OCI-LY7 (cell line): Measurements from ENCODE around the gene LONP1. TPM values are rescaled to one million over a fixed set of nuclear protein-coding genes. Genes with fewer than 3 reads are reported as not detected.

Experiments
- BruUV-seq: library from RNA; stranded (reverse); fragments of 400-500 nt; replicated peaks from 2 replicates; lab custom pipeline; 2021; lab: Mats Ljungman, UMichigan
- CTCF ChIA-PET: fragments of 300-600 bp; sonication (Branson Sonifier 250); formaldehyde crosslinking; loops from one replicate; lab custom pipeline; 2022; ENCODE audit warnings: antibody characterized with exemption; ENCODE audit not compliant: unreplicated experiment; lab: Charles Lee
- POLR2A ChIA-PET: fragments of 300-600 bp; sonication (Branson Sonifier 250); formaldehyde crosslinking; loops from one replicate; lab custom pipeline; 2022; ENCODE audit warnings: antibody characterized with exemption; lab: Charles Lee
- DNase-seq: peaks from one replicate; pipeline ENCODE4 v3.0.0-alpha.2; 2015; ENCODE audit warnings: low spot score
- H2AFZ ChIP-seq: fragments of 200-600 bp; sonication (generic), shearing (Covaris generic); 2 replicates; pipeline ENCODE4 v1.6.1; 2014; ENCODE audit warnings: mild to moderate bottlenecking, antibody characterized with exemption, low read length, moderate library complexity
- H3K27ac ChIP-seq: fragments of 200-600 bp; sonication (generic); 2 replicates; pipeline ENCODE4 v1.5.1; 2014; ENCODE audit warnings: mixed run types, low read depth, mild to moderate bottlenecking, moderate library complexity, low read length, inconsistent platforms; ENCODE audit not compliant: poor library complexity, severe bottlenecking
- H3K36me3 ChIP-seq: fragments of 200-600 bp; sonication (generic); 2 replicates; pipeline ENCODE4 v1.6.1; 2014; ENCODE audit warnings: mild to moderate bottlenecking, antibody characterized with exemption, low read length, moderate library complexity, mixed read lengths; ENCODE audit not compliant: insufficient read depth
- H3K4me1 ChIP-seq: fragments of 200-600 bp; sonication (generic); 2 replicates; pipeline ENCODE4 v1.5.1; 2014; ENCODE audit warnings: mild to moderate bottlenecking, low read length; ENCODE audit not compliant: insufficient read depth, poor library complexity, severe bottlenecking
- H3K4me2 ChIP-seq: fragments of 200-600 bp; sonication (generic); 2 replicates; pipeline ENCODE4 v1.6.1; 2014; ENCODE audit warnings: mild to moderate bottlenecking, low read length
- H3K4me3 ChIP-seq: fragments of 200-600 bp; sonication (generic); 2 replicates; pipeline ENCODE4 v1.5.1; 2014; ENCODE audit warnings: mild to moderate bottlenecking, low read depth, low read length; ENCODE audit not compliant: poor library complexity, severe bottlenecking
- H3K79me2 ChIP-seq: fragments of 200-600 bp; sonication (generic); 2 replicates; pipeline ENCODE4 v1.6.1; 2016; ENCODE audit warnings: low read depth, mild to moderate bottlenecking, low read length, moderate library complexity, mixed read lengths; ENCODE audit not compliant: insufficient read depth
- H3K9me2 ChIP-seq: fragments of 200-600 bp; sonication (generic); 2 replicates; pipeline ENCODE4 v1.6.1; 2016; ENCODE audit warnings: mild to moderate bottlenecking, low read length, mixed read lengths; ENCODE audit not compliant: insufficient read depth
- H3K9me3 ChIP-seq: fragments of 200-600 bp; sonication (generic); 2 replicates; pipeline ENCODE4 v1.6.1; 2014; ENCODE audit warnings: mild to moderate bottlenecking, mixed run types, low read length, mixed read lengths
- H4K20me1 ChIP-seq: fragments of 200-600 bp; sonication (generic); 2 replicates; pipeline ENCODE4 v1.6.1; 2014; ENCODE audit warnings: mild to moderate bottlenecking, antibody characterized with exemption, low read length, moderate library complexity, mixed read lengths; ENCODE audit not compliant: insufficient read depth
- EZH2phosphoT487 ChIP-seq: fragments of 200-600 bp; sonication (generic); IDR thresholded peaks from 2 replicates; pipeline ENCODE4 v1.6.1; 2018; ENCODE audit warnings: low read depth, borderline replicate concordance, mild to moderate bottlenecking, mixed run types, antibody characterized with exemption, low read length, moderate library complexity, mixed read lengths
- intact Hi-C: fragments of 100-400 bp; cut with micrococcal nuclease; formaldehyde crosslinking; loops from one replicate; pipeline ENCODE4 v1.10.0; 2022; ENCODE audit not compliant: unreplicated experiment
- total RNA-seq, 2 experiments: library from RNA; depleted of rRNA in 1 of 2; stranded (reverse); fragments of >200 nt in 1 of 2; shearing (Covaris generic) in 1 of 2; gene quantifications; 2 replicates each; pipeline ENCODE4 v1.2.3, GENCODE V29; 2014 to 2022
- TF ChIP-seq, protein P1 (sequence below): fragments of 200-600 bp; sonication (generic); conservative IDR thresholded peaks from 2 replicates; pipeline ENCODE4 v1.5.1; 2014; ENCODE audit warnings: mild to moderate bottlenecking, antibody characterized with exemption, low read length, moderate library complexity, mixed read lengths

LONP1 gene
- total RNA-seq, 2 experiments from 2014 or later = 170 to 280 TPM

DNA sequence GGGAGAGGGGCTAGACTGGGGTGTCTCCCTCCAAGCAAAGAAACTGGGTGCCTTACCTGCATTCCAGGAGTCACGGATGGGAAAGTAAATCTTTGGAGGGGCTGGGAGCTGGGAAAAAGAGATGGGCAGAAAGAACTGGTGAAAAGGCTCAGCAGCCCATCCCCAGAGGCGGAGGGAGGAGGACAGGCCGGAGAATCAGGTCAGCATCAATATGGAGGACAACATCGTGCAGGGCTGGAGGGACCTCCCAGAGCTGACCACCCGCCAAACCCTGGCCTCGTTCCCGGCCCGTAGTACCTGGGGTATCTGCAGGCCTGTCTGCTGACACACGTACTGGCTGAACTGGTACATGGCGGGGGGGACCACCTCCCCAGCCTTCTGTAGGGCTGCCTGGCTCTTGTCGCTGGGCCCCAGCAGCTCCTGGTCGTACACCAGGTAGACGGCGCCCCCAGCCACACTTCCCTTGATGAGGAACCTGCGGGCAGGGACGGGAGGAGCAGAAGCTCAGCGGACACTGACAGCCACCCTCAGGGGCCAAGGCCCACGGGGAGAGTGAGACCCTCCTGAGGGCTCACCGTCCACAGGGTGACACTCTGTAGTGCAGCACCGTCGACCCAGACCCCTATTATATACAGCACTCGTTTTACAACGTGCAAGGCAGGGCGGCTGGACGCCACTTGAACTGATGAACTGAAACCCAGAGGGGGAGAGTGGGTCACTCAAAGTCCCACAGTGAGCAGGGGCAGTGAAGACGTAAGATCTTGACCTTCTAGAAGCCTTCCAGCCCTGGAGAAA lies 40.5 kb downstream of the LONP1 start:
- Histone ChIP-seq H3K9me3 (no peaks in the 10 kb centered on the region), H3K79me2 (no peaks in the 10 kb centered on the region; the same call in 1 of the 2 replicates), H3K27ac (peak overlapping the region; percentile 56), H4K20me1 (no peaks in the 10 kb centered on the region), H3K36me3 (0 out of 2 replicates have a peak, but pooled peaks cover 9% of the 10 kb centered on the region), H3K9me2 (no peaks in the 10 kb centered on the region), H3K4me2 (peak overlapping the region; percentile 98), H2AFZ (peak overlapping the region; percentile 82), H3K4me3 (peak overlapping the region; percentile 96), H3K4me1 (peaks cover 12% of the 10 kb centered on the region)
- ChIA-PET CTCF (no interaction called here), POLR2A (no interaction called here)
- TF ChIP-seq EZH2phosphoT487 = no peak
- TF ChIP-seq, protein P1, sequence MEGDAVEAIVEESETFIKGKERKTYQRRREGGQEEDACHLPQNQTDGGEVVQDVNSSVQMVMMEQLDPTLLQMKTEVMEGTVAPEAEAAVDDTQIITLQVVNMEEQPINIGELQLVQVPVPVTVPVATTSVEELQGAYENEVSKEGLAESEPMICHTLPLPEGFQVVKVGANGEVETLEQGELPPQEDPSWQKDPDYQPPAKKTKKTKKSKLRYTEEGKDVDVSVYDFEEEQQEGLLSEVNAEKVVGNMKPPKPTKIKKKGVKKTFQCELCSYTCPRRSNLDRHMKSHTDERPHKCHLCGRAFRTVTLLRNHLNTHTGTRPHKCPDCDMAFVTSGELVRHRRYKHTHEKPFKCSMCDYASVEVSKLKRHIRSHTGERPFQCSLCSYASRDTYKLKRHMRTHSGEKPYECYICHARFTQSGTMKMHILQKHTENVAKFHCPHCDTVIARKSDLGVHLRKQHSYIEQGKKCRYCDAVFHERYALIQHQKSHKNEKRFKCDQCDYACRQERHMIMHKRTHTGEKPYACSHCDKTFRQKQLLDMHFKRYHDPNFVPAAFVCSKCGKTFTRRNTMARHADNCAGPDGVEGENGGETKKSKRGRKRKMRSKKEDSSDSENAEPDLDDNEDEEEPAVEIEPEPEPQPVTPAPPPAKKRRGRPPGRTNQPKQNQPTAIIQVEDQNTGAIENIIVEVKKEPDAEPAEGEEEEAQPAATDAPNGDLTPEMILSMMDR = no peak
- intact Hi-C loops = loop anchor here (2.0 kb wide), 1 partner anchor 57 kb away; the partner anchor contains the start of genes SAFB and SAFB2
- DNase-seq = no peak
- BruUV-seq = no TSS peak

DNA sequence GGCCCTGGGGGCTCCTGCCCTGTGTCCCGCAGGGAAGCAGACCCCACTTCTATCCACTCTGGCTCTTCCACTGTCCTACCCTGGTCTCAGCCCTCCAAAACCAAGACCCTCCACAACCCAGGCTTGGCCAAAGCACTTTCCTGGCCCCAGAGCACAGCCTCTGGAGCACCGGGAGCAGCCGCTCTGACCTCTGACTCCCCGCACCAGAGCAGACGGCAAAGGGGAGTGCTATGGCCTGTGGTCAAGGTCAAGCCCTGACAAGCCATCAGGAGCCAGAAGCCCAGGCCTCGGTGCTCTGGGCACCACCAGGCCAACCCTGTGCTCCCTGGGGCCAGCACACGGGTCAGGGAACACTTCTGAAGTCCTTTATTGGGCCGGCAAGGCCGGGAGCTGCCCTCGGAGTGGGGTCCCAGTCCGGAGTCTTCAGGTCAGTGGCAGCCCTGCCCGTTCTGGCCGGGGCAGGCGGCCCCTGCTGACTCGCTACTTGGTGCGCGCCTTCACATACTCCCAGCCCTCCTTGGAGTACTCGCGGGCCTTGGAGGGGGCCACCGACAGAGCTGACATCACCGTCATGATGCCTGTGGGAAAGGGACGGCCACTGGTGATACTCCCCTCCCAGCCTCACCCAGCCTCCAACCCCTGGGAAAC lies 41.8 kb downstream of the LONP1 start:
- Histone ChIP-seq H3K27ac (no peak overlapping the region), H3K79me2 (no peaks in the 10 kb centered on the region; the same call in 1 of the 2 replicates), H3K4me1 (peaks cover 12% of the 10 kb centered on the region), H3K4me3 (no peak overlapping the region), H3K9me2 (no peaks in the 10 kb centered on the region), H3K4me2 (no peak overlapping the region), H3K36me3 (peaks cover 16% of the 10 kb centered on the region), H3K9me3 (no peaks in the 10 kb centered on the region), H2AFZ (no peak overlapping the region), H4K20me1 (no peaks in the 10 kb centered on the region)
- BruUV-seq = no TSS peak
- TF ChIP-seq, protein P1 = no peak
- ChIA-PET CTCF (no interaction called here), POLR2A (no interaction called here)
- intact Hi-C loops = no loop called here
- no peak for DNase-seq

GRCh38 chr19:5677580-5677979 lies 42.4 kb downstream of the LONP1 start:
- Histone ChIP-seq H4K20me1 (no peaks in the 10 kb centered on the region), H3K9me3 (no peaks in the 10 kb centered on the region), H3K27ac (no peak overlapping the region), H3K79me2 (no peaks in the 10 kb centered on the region; the same call in 1 of the 2 replicates), H3K4me1 (peaks cover 12% of the 10 kb centered on the region), H3K4me3 (no peak overlapping the region), H3K36me3 (peaks cover 22% of the 10 kb centered on the region), H3K9me2 (no peaks in the 10 kb centered on the region), H2AFZ (no peak overlapping the region), H3K4me2 (no peak overlapping the region)
- ChIA-PET CTCF (no interaction called here), POLR2A (no interaction called here)
- no peak for TF ChIP-seq EZH2phosphoT487
- TF ChIP-seq, protein P1 = no peak
- DNase-seq = no peak
- no TSS peak for BruUV-seq
- intact Hi-C loops = no loop called here
